Measurements from ENCODE around the gene KRT78. TPM values are rescaled to one million over a fixed set of nuclear protein-coding genes. Genes with fewer than 3 reads are reported as not detected.

KRT78 gene
- total RNA-seq, 1 donor from 2014 or later: not detected

- Mint-ChIP-seq H3K4me1 (ENCODE audit: low read depth) (peaks cover 3% of the 10 kb centered on the region), H3K27me3 (peaks cover 53% of the 10 kb centered on the region), H3K36me3 (ENCODE audit: insufficient read depth) (no peaks in the 10 kb centered on the region), H3K9me3 (ENCODE audit: low read depth) (no peaks in the 10 kb centered on the region), H3K4me3 (ENCODE audit: low read depth) (no peak overlapping the region), H3K27ac (no peak overlapping the region)
- DNase-seq (ENCODE audit: low spot score, unreplicated experiment): no peak
- no peak for TF ChIP-seq CTCF (IDR thresholded peaks at IDR 0.05; ENCODE audit: unreplicated experiment)
Observed at GRCh38 chr12:52805739-52806138, 43.1 kb downstream of the KRT78 start.

- H3K9me3 Mint-ChIP-seq (ENCODE audit: low read depth): no peaks in the 10 kb centered on the region
- peaks cover 3% of the 10 kb centered on the region for H3K4me1 Mint-ChIP-seq (ENCODE audit: low read depth)
- no peak overlapping the region for H3K27ac Mint-ChIP-seq
- H3K36me3 Mint-ChIP-seq (ENCODE audit: insufficient read depth): no peaks in the 10 kb centered on the region
- H3K27me3 Mint-ChIP-seq: peaks cover 53% of the 10 kb centered on the region
- no peak for TF ChIP-seq CTCF (IDR thresholded peaks at IDR 0.05; ENCODE audit: unreplicated experiment)
- no peak overlapping the region for H3K4me3 Mint-ChIP-seq (ENCODE audit: low read depth)
- DNase-seq (ENCODE audit: low spot score, unreplicated experiment): no peak
Observed at GRCh38 chr12:52805000-52805399, 43.8 kb downstream of the KRT78 start.

- Mint-ChIP-seq H3K4me3 (ENCODE audit: low read depth) (no peak overlapping the region), H3K9me3 (ENCODE audit: low read depth) (no peaks in the 10 kb centered on the region), H3K4me1 (ENCODE audit: low read depth) (peaks cover 3% of the 10 kb centered on the region), H3K27me3 (peaks cover 37% of the 10 kb centered on the region), H3K36me3 (ENCODE audit: insufficient read depth) (no peaks in the 10 kb centered on the region), H3K27ac (no peak overlapping the region)
- DNase-seq (ENCODE audit: low spot score, unreplicated experiment): no peak
- TF ChIP-seq CTCF (IDR thresholded peaks at IDR 0.05; ENCODE audit: unreplicated experiment): no peak
Observed at GRCh38 chr12:52802442-52802841, 46.4 kb downstream of the KRT78 start.

GRCh38 chr12:52801773-52802172, 47.0 kb downstream of the KRT78 start:
- H3K36me3 Mint-ChIP-seq (ENCODE audit: insufficient read depth): no peaks in the 10 kb centered on the region
- no peaks in the 10 kb centered on the region for H3K9me3 Mint-ChIP-seq (ENCODE audit: low read depth)
- TF ChIP-seq CTCF (IDR thresholded peaks at IDR 0.05; ENCODE audit: unreplicated experiment): no peak
- no peak overlapping the region for H3K4me3 Mint-ChIP-seq (ENCODE audit: low read depth)
- H3K4me1 Mint-ChIP-seq (ENCODE audit: low read depth): peaks cover 3% of the 10 kb centered on the region
- H3K27me3 Mint-ChIP-seq: peaks cover 30% of the 10 kb centered on the region
- no peak overlapping the region for H3K27ac Mint-ChIP-seq
- DNase-seq (ENCODE audit: low spot score, unreplicated experiment): no peak

GRCh38 chr12:52800259-52800917, 48.4 kb downstream of the KRT78 start:
- no peak for DNase-seq (ENCODE audit: low spot score, unreplicated experiment)
- peaks cover 3% of the 10 kb centered on the region for H3K4me1 Mint-ChIP-seq (ENCODE audit: low read depth)
- H3K36me3 Mint-ChIP-seq (ENCODE audit: insufficient read depth): no peaks in the 10 kb centered on the region
- H3K27ac Mint-ChIP-seq: no peak overlapping the region
- peaks cover 26% of the 10 kb centered on the region for H3K27me3 Mint-ChIP-seq
- no peak for TF ChIP-seq CTCF (IDR thresholded peaks at IDR 0.05; ENCODE audit: unreplicated experiment)
- H3K4me3 Mint-ChIP-seq (ENCODE audit: low read depth): no peak overlapping the region
- no peaks in the 10 kb centered on the region for H3K9me3 Mint-ChIP-seq (ENCODE audit: low read depth)
